H1 (cell line): ENCODE results near the gene KIF5C. TPM values are rescaled to one million over a fixed set of nuclear protein-coding genes. Genes with fewer than 3 reads are reported as not detected.

Experiments
- CHD2 ChIP-seq: IDR thresholded peaks from 2 replicates; pipeline ENCODE4 v1.6.1; 2012; ENCODE audit warnings: low read length, improper control_type of control experiment
- FOSL1 ChIP-seq: IDR thresholded peaks from 2 replicates; pipeline ENCODE4 v1.6.1; 2011; ENCODE audit warnings: mild to moderate bottlenecking, low read depth, low read length, moderate library complexity; ENCODE audit not compliant: insufficient read depth
- HDAC6 ChIP-seq: IDR thresholded peaks from one replicate; pipeline ENCODE4 v1.7.1; 2012; ENCODE audit warnings: low read depth, mild to moderate bottlenecking, inconsistent platforms, low read length, moderate library complexity
- JUN ChIP-seq: IDR thresholded peaks from 2 replicates; pipeline ENCODE4 v1.6.1; 2011; ENCODE audit warnings: low read depth, mild to moderate bottlenecking, improper control_type of control experiment, low read length
- KDM1A ChIP-seq: fragments of 200-600, 300-600 bp; sonication (generic); IDR thresholded peaks from 2 replicates; pipeline ENCODE4 v1.7.1; 2016; ENCODE audit warnings: mild to moderate bottlenecking, low read length, borderline replicate concordance
- KDM5A ChIP-seq: fragments of 200-600 bp; IDR thresholded peaks from 2 replicates; pipeline ENCODE4 v1.7.1; 2012; ENCODE audit warnings: mild to moderate bottlenecking, low read length, inconsistent platforms, mixed read lengths
- NANOG ChIP-seq: IDR thresholded peaks from 2 replicates; pipeline ENCODE4 v1.6.1; 2011; ENCODE audit warnings: low read length, low read depth, mild to moderate bottlenecking, inconsistent platforms; ENCODE audit not compliant: insufficient read depth, poor library complexity, severe bottlenecking
- RNF2 ChIP-seq: fragments of 200-900, 300-1000 bp; sonication (generic); IDR thresholded peaks from 2 replicates; pipeline ENCODE4 v1.7.1; 2016; ENCODE audit warnings: borderline replicate concordance, low read depth, mild to moderate bottlenecking, antibody characterized with exemption, low read length; ENCODE audit not compliant: poor library complexity, severe bottlenecking; ENCODE audit errors: missing control alignments
- SIN3A ChIP-seq, 2 experiments: IDR thresholded peaks in 1 of 2; conservative IDR thresholded peaks in 1 of 2; 2 replicates each; pipeline ENCODE4 v1.6.1; 2011 to 2012; ENCODE audit warnings: low read length in 2 of 2, improper control_type of control experiment in 1 of 2, low read depth in 1 of 2, mild to moderate bottlenecking in 1 of 2
- ZNF274 ChIP-seq: IDR thresholded peaks from 2 replicates; pipeline ENCODE4 v1.7.0; 2012; ENCODE audit warnings: low read length, borderline replicate concordance; ENCODE audit errors: extremely low read depth
- polyA plus RNA-seq, 7 experiments: library from polyadenylated mRNA; depleted of rRNA in 3 of 7; stranded (reverse) in 5 of 7; unstranded in 2 of 7; fragments of >200 nt in 5 of 7; fragments of 200-250 nt in 2 of 7; gene quantifications; 1 replicate in 5 of 7; 2 replicates in 1 of 7; 4 replicates in 1 of 7; pipeline versions ENCODE4 v1.2.1 to v1.2.3, GENCODE V29; 2011 to 2013; ENCODE audit warnings: missing spikeins in 2 of 7, mixed read lengths in 2 of 7
- total RNA-seq: library from RNA; stranded (reverse); fragmentation: NEBNext Ultra II Directional; extraction: Animal tissue kit (Norgen Biotek cat#: 25700); gene quantifications from 2 replicates; pipeline ENCODE4 v1.2.1, GENCODE V29; 2021
- TF ChIP-seq, protein P1 (sequence below): fragments of 300-600 bp; sonication (generic); IDR thresholded peaks from 2 replicates; pipeline ENCODE4 v1.7.1; 2012; ENCODE audit warnings: low read length, moderate library complexity, mild to moderate bottlenecking, inconsistent platforms; ENCODE audit not compliant: insufficient replicate concordance

Gene KIF5C
- total and polyA plus RNA-seq, 2 of the 8 experiments (the other 6 are each of a cell fraction or from before 2014, with no cell fraction given): 16.3 to 66.4 TPM

DNA sequence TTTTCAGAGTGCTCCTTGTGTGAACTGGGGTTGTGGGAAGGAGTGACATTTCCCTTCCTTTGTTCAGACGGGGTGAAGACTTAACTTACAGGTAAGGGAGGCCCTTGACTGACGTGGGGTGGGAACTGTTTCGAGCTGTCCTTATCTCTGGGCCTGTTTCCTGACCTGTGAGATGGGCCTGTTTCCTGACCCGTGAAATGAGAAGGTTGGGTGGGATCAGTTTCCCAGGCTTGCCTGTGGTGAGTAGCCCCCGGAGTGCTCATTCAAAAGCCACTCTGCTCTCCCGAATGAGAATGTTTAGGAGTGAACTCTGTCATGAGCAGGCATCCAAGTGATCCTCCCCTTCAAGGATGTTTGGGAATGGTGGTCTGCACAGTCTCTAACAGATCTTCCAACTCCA, 159.4 kb downstream of the KIF5C start (continued):
- TF ChIP-seq, protein P1, sequence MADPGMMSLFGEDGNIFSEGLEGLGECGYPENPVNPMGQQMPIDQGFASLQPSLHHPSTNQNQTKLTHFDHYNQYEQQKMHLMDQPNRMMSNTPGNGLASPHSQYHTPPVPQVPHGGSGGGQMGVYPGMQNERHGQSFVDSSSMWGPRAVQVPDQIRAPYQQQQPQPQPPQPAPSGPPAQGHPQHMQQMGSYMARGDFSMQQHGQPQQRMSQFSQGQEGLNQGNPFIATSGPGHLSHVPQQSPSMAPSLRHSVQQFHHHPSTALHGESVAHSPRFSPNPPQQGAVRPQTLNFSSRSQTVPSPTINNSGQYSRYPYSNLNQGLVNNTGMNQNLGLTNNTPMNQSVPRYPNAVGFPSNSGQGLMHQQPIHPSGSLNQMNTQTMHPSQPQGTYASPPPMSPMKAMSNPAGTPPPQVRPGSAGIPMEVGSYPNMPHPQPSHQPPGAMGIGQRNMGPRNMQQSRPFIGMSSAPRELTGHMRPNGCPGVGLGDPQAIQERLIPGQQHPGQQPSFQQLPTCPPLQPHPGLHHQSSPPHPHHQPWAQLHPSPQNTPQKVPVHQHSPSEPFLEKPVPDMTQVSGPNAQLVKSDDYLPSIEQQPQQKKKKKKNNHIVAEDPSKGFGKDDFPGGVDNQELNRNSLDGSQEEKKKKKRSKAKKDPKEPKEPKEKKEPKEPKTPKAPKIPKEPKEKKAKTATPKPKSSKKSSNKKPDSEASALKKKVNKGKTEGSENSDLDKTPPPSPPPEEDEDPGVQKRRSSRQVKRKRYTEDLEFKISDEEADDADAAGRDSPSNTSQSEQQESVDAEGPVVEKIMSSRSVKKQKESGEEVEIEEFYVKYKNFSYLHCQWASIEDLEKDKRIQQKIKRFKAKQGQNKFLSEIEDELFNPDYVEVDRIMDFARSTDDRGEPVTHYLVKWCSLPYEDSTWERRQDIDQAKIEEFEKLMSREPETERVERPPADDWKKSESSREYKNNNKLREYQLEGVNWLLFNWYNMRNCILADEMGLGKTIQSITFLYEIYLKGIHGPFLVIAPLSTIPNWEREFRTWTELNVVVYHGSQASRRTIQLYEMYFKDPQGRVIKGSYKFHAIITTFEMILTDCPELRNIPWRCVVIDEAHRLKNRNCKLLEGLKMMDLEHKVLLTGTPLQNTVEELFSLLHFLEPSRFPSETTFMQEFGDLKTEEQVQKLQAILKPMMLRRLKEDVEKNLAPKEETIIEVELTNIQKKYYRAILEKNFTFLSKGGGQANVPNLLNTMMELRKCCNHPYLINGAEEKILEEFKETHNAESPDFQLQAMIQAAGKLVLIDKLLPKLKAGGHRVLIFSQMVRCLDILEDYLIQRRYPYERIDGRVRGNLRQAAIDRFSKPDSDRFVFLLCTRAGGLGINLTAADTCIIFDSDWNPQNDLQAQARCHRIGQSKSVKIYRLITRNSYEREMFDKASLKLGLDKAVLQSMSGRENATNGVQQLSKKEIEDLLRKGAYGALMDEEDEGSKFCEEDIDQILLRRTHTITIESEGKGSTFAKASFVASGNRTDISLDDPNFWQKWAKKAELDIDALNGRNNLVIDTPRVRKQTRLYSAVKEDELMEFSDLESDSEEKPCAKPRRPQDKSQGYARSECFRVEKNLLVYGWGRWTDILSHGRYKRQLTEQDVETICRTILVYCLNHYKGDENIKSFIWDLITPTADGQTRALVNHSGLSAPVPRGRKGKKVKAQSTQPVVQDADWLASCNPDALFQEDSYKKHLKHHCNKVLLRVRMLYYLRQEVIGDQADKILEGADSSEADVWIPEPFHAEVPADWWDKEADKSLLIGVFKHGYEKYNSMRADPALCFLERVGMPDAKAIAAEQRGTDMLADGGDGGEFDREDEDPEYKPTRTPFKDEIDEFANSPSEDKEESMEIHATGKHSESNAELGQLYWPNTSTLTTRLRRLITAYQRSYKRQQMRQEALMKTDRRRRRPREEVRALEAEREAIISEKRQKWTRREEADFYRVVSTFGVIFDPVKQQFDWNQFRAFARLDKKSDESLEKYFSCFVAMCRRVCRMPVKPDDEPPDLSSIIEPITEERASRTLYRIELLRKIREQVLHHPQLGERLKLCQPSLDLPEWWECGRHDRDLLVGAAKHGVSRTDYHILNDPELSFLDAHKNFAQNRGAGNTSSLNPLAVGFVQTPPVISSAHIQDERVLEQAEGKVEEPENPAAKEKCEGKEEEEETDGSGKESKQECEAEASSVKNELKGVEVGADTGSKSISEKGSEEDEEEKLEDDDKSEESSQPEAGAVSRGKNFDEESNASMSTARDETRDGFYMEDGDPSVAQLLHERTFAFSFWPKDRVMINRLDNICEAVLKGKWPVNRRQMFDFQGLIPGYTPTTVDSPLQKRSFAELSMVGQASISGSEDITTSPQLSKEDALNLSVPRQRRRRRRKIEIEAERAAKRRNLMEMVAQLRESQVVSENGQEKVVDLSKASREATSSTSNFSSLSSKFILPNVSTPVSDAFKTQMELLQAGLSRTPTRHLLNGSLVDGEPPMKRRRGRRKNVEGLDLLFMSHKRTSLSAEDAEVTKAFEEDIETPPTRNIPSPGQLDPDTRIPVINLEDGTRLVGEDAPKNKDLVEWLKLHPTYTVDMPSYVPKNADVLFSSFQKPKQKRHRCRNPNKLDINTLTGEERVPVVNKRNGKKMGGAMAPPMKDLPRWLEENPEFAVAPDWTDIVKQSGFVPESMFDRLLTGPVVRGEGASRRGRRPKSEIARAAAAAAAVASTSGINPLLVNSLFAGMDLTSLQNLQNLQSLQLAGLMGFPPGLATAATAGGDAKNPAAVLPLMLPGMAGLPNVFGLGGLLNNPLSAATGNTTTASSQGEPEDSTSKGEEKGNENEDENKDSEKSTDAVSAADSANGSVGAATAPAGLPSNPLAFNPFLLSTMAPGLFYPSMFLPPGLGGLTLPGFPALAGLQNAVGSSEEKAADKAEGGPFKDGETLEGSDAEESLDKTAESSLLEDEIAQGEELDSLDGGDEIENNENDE: no peak
- TF ChIP-seq KDM1A (no peak), HDAC6 (no peak), SIN3A (conservative IDR thresholded peaks at IDR 0.05 in 1 of 2, IDR thresholded peaks at IDR 0.05 in 1 of 2; ENCODE audit: low read depth in 1 of 2, low read length in 2 of 2) (no peak), CHD2 (no peak), ZNF274 (no peak), KDM5A (no peak), RNF2 (no peak), JUN (no peak), NANOG (no peak), FOSL1 (no peak)
